PFSK-1 (cell line): ENCODE measurements around the gene C1QL4.

Experiments
- POLR2AphosphoS5 ChIP-seq: IDR thresholded peaks from 2 replicates; pipeline ENCODE4 v1.6.1; 2012; ENCODE audit warnings: low read depth, mild to moderate bottlenecking, control low read depth, low read length, moderate library complexity
- SIN3A ChIP-seq: IDR thresholded peaks from 2 replicates; pipeline ENCODE4 v1.6.1; 2012; ENCODE audit warnings: mild to moderate bottlenecking, low read length, moderate library complexity, borderline replicate concordance; ENCODE audit not compliant: insufficient read depth
- TF ChIP-seq, protein P1 (sequence below), 2 experiments: IDR thresholded peaks; 2 replicates each; pipeline versions ENCODE4 v1.6.1 to v1.8.0; 2011 to 2012; ENCODE audit warnings: low read depth in 2 of 2, low read length in 2 of 2, control low read depth in 1 of 2, inconsistent platforms in 1 of 2, mild to moderate bottlenecking in 1 of 2, moderate library complexity in 1 of 2; ENCODE audit not compliant: insufficient read depth in 1 of 2

DNA sequence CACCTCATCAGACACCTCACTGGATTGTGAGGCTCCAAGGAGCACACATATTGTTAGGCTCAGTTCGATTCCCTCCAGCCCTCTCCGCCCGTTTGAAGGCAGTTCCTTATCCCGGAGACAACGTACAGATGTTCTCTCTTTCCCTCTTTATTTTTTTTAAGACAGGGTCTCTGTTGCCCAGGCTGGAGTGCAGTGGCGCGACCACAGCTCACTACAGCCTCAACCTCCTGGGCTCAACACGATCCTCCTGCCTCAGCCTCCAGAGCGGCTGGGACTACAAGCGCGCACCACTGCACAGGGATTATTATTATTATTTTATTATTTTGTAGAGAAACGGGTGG is 14.7 kb downstream of the C1QL4 start:
- TF ChIP-seq, protein P1, sequence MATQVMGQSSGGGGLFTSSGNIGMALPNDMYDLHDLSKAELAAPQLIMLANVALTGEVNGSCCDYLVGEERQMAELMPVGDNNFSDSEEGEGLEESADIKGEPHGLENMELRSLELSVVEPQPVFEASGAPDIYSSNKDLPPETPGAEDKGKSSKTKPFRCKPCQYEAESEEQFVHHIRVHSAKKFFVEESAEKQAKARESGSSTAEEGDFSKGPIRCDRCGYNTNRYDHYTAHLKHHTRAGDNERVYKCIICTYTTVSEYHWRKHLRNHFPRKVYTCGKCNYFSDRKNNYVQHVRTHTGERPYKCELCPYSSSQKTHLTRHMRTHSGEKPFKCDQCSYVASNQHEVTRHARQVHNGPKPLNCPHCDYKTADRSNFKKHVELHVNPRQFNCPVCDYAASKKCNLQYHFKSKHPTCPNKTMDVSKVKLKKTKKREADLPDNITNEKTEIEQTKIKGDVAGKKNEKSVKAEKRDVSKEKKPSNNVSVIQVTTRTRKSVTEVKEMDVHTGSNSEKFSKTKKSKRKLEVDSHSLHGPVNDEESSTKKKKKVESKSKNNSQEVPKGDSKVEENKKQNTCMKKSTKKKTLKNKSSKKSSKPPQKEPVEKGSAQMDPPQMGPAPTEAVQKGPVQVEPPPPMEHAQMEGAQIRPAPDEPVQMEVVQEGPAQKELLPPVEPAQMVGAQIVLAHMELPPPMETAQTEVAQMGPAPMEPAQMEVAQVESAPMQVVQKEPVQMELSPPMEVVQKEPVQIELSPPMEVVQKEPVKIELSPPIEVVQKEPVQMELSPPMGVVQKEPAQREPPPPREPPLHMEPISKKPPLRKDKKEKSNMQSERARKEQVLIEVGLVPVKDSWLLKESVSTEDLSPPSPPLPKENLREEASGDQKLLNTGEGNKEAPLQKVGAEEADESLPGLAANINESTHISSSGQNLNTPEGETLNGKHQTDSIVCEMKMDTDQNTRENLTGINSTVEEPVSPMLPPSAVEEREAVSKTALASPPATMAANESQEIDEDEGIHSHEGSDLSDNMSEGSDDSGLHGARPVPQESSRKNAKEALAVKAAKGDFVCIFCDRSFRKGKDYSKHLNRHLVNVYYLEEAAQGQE (IDR thresholded peaks at IDR 0.05; ENCODE audit: insufficient read depth in 1 of 2, low read depth in 2 of 2, low read length in 2 of 2) = no peak
- TF ChIP-seq POLR2AphosphoS5 = no peak
- no peak for TF ChIP-seq SIN3A
